HepG2 (cell line): ENCODE data around the gene ACE. TPM values are rescaled to one million over a fixed set of nuclear protein-coding genes. Genes with fewer than 3 reads are reported as not detected.

Source experiments
- AKAP8 ChIP-seq: sonication (generic); formaldehyde crosslinking; IDR thresholded peaks from 2 replicates; pipeline ENCODE4 v1.5.1; 2020; ENCODE audit warnings: mild to moderate bottlenecking, missing genetic modification reagents
- ATF7-NPFF ChIP-seq: sonication (generic); formaldehyde crosslinking; IDR thresholded peaks from 2 replicates; pipeline ENCODE4 v1.8.1; 2023; ENCODE audit warnings: mild to moderate bottlenecking, low read depth, missing genetic modification reagents, moderate library complexity
- GATAD2A ChIP-seq: IDR thresholded peaks from 2 replicates; pipeline ENCODE4 v1.6.1; 2016
- MED8 ChIP-seq: sonication (generic); formaldehyde crosslinking; IDR thresholded peaks from 2 replicates; pipeline ENCODE4 v1.8.1; 2023; ENCODE audit warnings: mild to moderate bottlenecking, missing genetic modification reagents; ENCODE audit not compliant: insufficient replicate concordance
- RFX5 ChIP-seq: IDR thresholded peaks from 2 replicates; pipeline ENCODE4 v1.6.1; 2011; ENCODE audit warnings: low read depth, low read length, improper control_type of control experiment
- SP2 ChIP-seq: sonication (generic); formaldehyde crosslinking; IDR thresholded peaks from 2 replicates; pipeline ENCODE4 v1.5.1; 2020; ENCODE audit warnings: mild to moderate bottlenecking, missing genetic modification reagents
- STAG1 ChIP-seq: sonication (generic); formaldehyde crosslinking; IDR thresholded peaks from 2 replicates; pipeline ENCODE4 v1.4.0; 2020; ENCODE audit warnings: missing genetic modification reagents
- U2AF1 ChIP-seq: fragments of 200-400 bp; formaldehyde crosslinking; optimal IDR thresholded peaks from 2 replicates; pipeline ENCODE3; 2017; ENCODE audit warnings: mild to moderate bottlenecking, low read depth, low read length
- ZBTB14 ChIP-seq: sonication (generic); formaldehyde crosslinking; IDR thresholded peaks from 2 replicates; pipeline ENCODE4 v1.4.0; 2020; ENCODE audit warnings: missing genetic modification reagents
- ZBTB33 ChIP-seq: sonication (generic); formaldehyde crosslinking; IDR thresholded peaks from 2 replicates; pipeline ENCODE4 v1.4.0; 2020; ENCODE audit warnings: missing genetic modification reagents
- ZBTB4 ChIP-seq: sonication (generic); formaldehyde crosslinking; IDR thresholded peaks from 2 replicates; pipeline ENCODE4 v1.4.0; 2020; ENCODE audit warnings: missing genetic modification reagents, mild to moderate bottlenecking, borderline replicate concordance
- ZEB1 ChIP-seq: IDR thresholded peaks from 2 replicates; pipeline ENCODE4 v1.6.1; 2012; ENCODE audit warnings: mild to moderate bottlenecking, low read depth, inconsistent platforms; ENCODE audit not compliant: insufficient replicate concordance
- ZFP91 ChIP-seq: sonication (generic); formaldehyde crosslinking; IDR thresholded peaks from 2 replicates; pipeline ENCODE4 v1.9.0; 2022; ENCODE audit warnings: missing genetic modification reagents, mild to moderate bottlenecking, borderline replicate concordance
- ZNF33B ChIP-seq: sonication (generic); formaldehyde crosslinking; IDR thresholded peaks from 2 replicates; pipeline ENCODE4 v1.5.1; 2020; ENCODE audit warnings: mild to moderate bottlenecking, missing genetic modification reagents
- ZNF460 ChIP-seq: sonication (generic); formaldehyde crosslinking; IDR thresholded peaks from 2 replicates; pipeline ENCODE4 v1.5.1; 2020; ENCODE audit warnings: missing genetic modification reagents, mild to moderate bottlenecking, borderline replicate concordance
- ZNF589 ChIP-seq: sonication (generic); formaldehyde crosslinking; conservative IDR thresholded peaks from 2 replicates; pipeline ENCODE4 v1.8.0; 2022; ENCODE audit warnings: mild to moderate bottlenecking, moderate library complexity, missing genetic modification reagents
- ZNF766 ChIP-seq: sonication (generic); formaldehyde crosslinking; IDR thresholded peaks from 2 replicates; pipeline ENCODE4 v1.5.0; 2020; ENCODE audit warnings: missing genetic modification reagents, borderline replicate concordance
- polyA plus RNA-seq, 8 experiments: library from polyadenylated mRNA; depleted of rRNA in 3 of 8; stranded (reverse) in 7 of 8; unstranded in 1 of 8; fragments of >200 nt; fragmentation: Illumina TruSeq in 4 of 8; extraction: Trizol in 4 of 8; gene quantifications; 2 replicates each; pipeline versions ENCODE4 v1.2.1 to v1.2.3, GENCODE V29; 2011 to 2016; ENCODE audit warnings: low read depth in 4 of 8, missing spikeins in 1 of 8, mixed read lengths in 1 of 8; ENCODE audit not compliant: insufficient read depth in 1 of 8
- total RNA-seq, 5 experiments: library from RNA; depleted of rRNA; stranded (reverse); fragments of >200 nt; fragmentation: Illumina TruSeq; extraction: Trizol; gene quantifications; 2 replicates each; pipeline ENCODE4 v1.2.3, GENCODE V29; 2016; ENCODE audit warnings: low read depth in 1 of 5
- TF ChIP-seq, protein P1 (sequence below): sonication (generic); formaldehyde crosslinking; IDR thresholded peaks from 2 replicates; pipeline ENCODE4 v1.8.0; 2022; ENCODE audit warnings: mild to moderate bottlenecking, missing genetic modification reagents, moderate library complexity

The ACE gene
- total and polyA plus RNA-seq, 2 of the 13 experiments (the other 11 are each of a cell fraction or from before 2014, with no cell fraction given): 0.08 to 0.13 TPM

GRCh38 chr17:63435681-63436522 lies 41.0 kb upstream of the ACE start (continued):
- no peak for TF ChIP-seq U2AF1
- peak; percentile 26 for TF ChIP-seq STAG1
- no peak for TF ChIP-seq AKAP8 (CRISPR knock-in tag)
- no peak for TF ChIP-seq RFX5
- TF ChIP-seq ZBTB14 (CRISPR knock-in tag): no peak
- TF ChIP-seq ZNF766 (CRISPR knock-in tag): no peak
- TF ChIP-seq ZNF460 (CRISPR knock-in tag): no peak
- TF ChIP-seq GATAD2A (CRISPR knock-in tag): no peak
- TF ChIP-seq, protein P1, sequence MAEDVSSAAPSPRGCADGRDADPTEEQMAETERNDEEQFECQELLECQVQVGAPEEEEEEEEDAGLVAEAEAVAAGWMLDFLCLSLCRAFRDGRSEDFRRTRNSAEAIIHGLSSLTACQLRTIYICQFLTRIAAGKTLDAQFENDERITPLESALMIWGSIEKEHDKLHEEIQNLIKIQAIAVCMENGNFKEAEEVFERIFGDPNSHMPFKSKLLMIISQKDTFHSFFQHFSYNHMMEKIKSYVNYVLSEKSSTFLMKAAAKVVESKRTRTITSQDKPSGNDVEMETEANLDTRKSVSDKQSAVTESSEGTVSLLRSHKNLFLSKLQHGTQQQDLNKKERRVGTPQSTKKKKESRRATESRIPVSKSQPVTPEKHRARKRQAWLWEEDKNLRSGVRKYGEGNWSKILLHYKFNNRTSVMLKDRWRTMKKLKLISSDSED: 0 out of 2 replicates have a peak, but pooled peaks have one; percentile 72
- TF ChIP-seq MED8 (CRISPR knock-in tag): no peak
- no peak for TF ChIP-seq ATF7-NPFF
- TF ChIP-seq ZBTB33 (CRISPR knock-in tag): peak; percentile 62
- no peak for TF ChIP-seq ZNF589
- TF ChIP-seq ZFP91 (CRISPR knock-in tag): 0 out of 2 replicates have a peak, but pooled peaks have one; percentile 27
- no peak for TF ChIP-seq ZNF33B (CRISPR knock-in tag)
- no peak for TF ChIP-seq ZBTB4 (CRISPR knock-in tag)
- TF ChIP-seq SP2 (CRISPR knock-in tag): 0 out of 2 replicates have a peak, but pooled peaks have one; percentile 22
- TF ChIP-seq ZEB1: no peak
